ENCODE results near the gene MBD4.
"Not testable (repeated sequence)": the region's sequence is repeated elsewhere in the genome, so short reads cannot be mapped to it uniquely, and the experiment has no call there.

The MBD4 gene

GRCh38 chr3:129428376-129429079 lies 11.2 kb downstream of the MBD4 start, which contains the start of gene EFCAB12:
Gene EFCAB12 (minus strand): TSS chr3:129428636. CDS start chr3:129428488, 148 bp downstream.
- peak; percentile 99 for DNase-seq

DNA sequence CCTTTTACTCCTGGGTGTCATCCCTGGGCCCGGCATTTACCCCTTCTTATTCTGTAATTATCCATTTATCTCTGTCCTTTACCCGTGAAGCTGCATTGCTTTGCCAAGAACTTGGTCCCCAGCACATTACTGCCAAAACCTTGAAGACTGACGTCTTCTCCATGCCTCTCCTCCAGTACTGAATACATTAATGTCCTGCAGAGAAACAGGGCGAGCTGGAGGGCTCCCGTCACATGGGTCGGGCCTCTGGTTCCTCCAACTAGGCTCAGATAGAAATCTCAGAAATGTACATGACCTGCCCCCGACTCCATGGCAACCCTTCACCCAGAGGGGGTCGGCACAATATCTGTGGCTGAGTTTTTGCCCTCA lies 11.8 kb downstream of the MBD4 start:
- DNase-seq, result no peak

- no peak for DNase-seq
These were observed 14.1 kb downstream of the MBD4 start for GRCh38 chr3:129425619-129426018.

- DNase-seq, result no peak
These were observed 14.5 kb downstream of the MBD4 start for GRCh38 chr3:129425213-129425612.

- peak; percentile 26 for DNase-seq
These were observed 15.4 kb downstream of the MBD4 start for GRCh38 chr3:129424185-129424841.

- no peak for DNase-seq
These were observed 16.9 kb downstream of the MBD4 start for GRCh38 chr3:129422897-129423296.

- DNase-seq, result no peak
These were observed 17.6 kb downstream of the MBD4 start for GRCh38 chr3:129421988-129422745.

DNA sequence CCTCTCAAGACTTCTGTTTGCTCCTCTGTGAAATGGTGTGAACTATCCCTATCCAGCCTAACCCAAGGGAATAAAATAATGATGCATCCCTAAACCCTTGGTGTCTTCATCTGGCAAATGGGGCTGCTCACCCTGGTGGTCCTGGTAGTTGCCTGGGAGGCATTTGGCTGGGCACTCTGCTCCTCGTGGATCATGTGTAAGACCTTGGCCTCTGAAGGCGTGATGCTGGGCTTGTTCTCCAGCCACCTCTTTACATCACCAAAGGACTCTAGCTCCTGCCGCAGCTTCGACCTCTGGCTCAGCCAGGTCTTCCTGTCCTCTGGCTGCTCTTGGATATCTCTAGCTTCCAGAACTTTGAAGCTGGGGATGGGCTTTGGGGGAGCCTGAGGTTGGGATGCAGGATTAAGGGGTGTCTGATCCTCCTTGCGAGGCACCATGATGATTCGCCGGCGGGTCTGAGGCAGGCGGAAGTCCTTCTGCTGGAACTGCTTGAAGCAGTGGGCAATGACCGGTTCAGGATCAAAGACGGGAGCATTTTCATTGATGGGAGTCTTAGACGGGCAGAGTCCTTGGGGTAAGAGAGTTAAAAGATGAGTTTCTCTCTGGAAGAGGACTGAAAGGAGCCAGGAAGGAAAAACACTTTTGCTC lies 18.4 kb downstream of the MBD4 start:
- DNase-seq, result no peak

GRCh38 chr3:129419476-129419875 lies 20.3 kb downstream of the MBD4 start:
- DNase-seq, result no peak

DNA sequence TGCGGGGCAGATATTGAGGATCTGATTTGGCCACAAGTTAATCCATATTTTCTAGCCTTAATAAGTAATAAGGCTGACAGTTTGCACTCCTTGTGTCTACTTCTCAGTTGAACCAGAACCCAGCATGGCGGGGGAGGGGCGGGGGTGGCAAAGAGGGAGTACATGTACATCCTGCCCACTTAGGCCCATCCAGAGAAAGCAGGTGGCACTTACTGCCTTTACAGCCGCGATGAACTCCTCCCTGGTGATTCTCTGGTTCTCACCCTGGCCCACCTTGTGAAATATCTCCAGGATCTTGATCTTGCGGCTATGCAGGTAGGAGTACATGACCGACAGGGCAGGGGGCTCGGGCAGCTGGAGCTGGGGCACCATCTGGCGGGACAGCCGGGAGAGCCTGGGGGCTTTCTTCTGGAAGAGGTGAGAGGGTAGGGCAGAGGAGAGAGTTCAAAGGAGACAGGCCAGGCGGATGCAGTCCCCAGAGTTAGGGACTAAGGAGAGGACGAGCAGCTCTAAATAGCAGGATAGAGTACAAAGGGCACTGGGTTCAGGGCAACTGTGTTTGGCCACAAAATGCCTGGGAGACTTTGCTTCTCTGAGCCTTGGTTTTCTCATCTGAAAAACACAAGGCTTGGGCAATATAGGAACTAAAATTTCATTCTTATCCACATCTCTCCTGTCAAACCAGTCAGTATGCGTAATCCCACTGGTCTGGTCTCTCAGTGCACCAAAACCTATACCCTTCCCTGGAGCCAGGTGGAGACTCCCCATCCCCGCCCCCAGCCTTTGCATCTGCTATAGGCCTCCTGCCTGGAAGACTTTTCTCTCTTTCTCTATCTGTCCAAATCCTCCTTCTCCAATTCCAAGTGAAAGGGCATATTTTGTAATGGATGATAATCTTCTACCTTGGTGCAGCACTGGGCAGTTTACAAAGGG lies 21.4 kb downstream of the MBD4 start:
- DNase-seq, result no peak

- no peak for DNase-seq
These were observed 22.4 kb downstream of the MBD4 start for GRCh38 chr3:129417326-129417725.

- DNase-seq, result no peak
These were observed 23.3 kb downstream of the MBD4 start for GRCh38 chr3:129416415-129416814.

- DNase-seq, result no peak
These were observed 23.9 kb downstream of the MBD4 start for GRCh38 chr3:129415830-129416229.

- DNase-seq, result no peak
These were observed 24.4 kb downstream of the MBD4 start for GRCh38 chr3:129415378-129415777.

GRCh38 chr3:129413687-129414506 lies 25.9 kb downstream of the MBD4 start:
- no peak for DNase-seq

- DNase-seq, result not testable (repeated sequence)
These were observed 26.5 kb downstream of the MBD4 start for GRCh38 chr3:129413238-129413637.

GRCh38 chr3:129412542-129413198 lies 27.1 kb downstream of the MBD4 start:
- no peak for DNase-seq

DNA sequence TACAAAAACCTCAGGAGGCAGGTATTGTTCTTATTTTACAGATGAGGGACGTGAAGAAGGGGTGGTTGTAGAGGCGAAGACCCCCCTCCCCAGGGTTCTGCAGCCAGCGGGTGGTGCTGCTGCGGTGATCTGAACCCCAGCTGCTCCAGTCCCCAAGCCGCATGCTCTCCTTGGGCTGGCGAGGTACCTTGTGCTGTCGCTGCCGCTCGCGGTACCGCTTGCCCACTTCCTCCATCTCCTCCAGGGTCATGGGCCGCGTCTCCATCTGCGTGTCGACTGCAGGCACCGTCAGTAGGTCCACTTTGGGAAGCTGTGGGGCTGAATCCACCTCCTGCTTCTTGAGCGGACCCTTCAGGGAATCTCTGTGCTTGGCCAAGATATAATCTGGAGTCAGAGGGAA lies 28.8 kb downstream of the MBD4 start:
- no peak for DNase-seq

GRCh38 chr3:129409541-129409940 lies 30.2 kb downstream of the MBD4 start:
- no peak for DNase-seq

GRCh38 chr3:129404610-129405009 lies 35.1 kb downstream of the MBD4 start:
- no peak for DNase-seq

DNA sequence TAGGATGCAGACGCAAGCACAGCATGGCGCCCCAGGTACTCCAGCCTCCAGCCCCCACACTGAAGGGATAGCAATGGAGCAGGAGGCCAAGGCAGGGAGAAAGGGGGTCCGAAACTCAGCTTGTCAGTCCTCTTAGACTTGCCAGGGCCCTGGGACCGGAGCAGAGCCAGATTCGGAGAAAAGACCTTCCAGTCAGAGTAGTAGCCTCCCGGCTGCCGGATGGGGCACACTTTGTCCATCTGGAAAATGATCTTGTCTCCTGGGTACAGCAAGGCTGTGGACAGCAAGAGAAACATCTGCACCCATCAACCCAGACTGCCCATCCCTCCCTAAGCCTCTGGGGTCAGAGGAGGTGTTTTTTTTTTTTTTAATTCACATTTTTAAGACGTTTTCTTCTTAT lies 35.6 kb downstream of the MBD4 start:
- DNase-seq, result no peak

All from NCI-H1436 (cell line).